Stimulated activated CD4-positive, alpha-beta T cell treated with anti-CD3 and anti-CD28 coated beads, Interleukin-1b, Interleukin-23, amount 100 ng/mL, for 24 hours (primary cell): ENCODE measurements around the gene INPP5A.

Experiments used
- DNase-seq, 4 experiments: peaks; one replicate each; pipeline ENCODE4 v3.0.0-alpha.2; 2020; ENCODE audit warnings: low read depth in 4 of 4, low spot score in 1 of 4

Gene INPP5A

GRCh38 chr10:132642732-132643008 is 105.1 kb downstream of the INPP5A start:
- DNase-seq = no peak

- no peak for DNase-seq
These were observed 106.3 kb downstream of the INPP5A start for GRCh38 chr10:132643709-132644526.

GRCh38 chr10:132644527-132645246 is 107.1 kb downstream of the INPP5A start:
- DNase-seq = no peak

- DNase-seq = no peak
These were observed 107.6 kb downstream of the INPP5A start for GRCh38 chr10:132645247-132645530.

GRCh38 chr10:132645630-132646442 is 108.2 kb downstream of the INPP5A start:
- no peak for DNase-seq

DNA sequence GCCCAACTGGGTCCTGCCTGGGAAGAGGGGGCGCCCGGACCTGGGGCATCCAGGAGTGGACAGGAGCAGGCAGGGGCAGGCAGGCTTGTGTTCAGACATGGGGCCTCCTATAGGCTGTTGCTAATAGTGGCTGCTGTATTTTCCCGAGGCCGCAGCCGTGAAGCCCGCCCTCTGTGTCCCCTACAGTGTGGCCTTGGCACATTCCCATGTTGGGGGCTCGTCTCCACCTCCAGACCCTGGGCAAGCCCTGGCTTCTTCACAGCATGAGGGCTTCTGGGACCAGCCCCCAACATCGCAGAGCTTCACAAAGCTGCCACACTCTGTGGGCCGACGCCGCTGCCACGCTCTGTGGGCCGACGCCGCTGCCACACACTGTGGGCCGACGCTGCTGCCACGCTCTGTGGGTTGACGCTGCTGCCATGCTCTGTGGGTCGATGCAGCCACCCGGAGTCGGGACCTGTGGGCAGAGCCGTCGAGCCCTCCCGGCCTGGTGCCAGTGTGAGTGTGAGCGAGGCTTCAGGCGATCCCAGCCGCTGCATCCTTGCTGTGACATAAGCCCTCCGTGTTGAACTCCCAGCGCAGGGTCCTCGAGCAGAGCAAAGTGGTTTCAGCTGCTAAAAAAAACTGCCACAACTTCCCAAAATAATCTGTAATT is 109.0 kb downstream of the INPP5A start:
- no peak for DNase-seq

DNA sequence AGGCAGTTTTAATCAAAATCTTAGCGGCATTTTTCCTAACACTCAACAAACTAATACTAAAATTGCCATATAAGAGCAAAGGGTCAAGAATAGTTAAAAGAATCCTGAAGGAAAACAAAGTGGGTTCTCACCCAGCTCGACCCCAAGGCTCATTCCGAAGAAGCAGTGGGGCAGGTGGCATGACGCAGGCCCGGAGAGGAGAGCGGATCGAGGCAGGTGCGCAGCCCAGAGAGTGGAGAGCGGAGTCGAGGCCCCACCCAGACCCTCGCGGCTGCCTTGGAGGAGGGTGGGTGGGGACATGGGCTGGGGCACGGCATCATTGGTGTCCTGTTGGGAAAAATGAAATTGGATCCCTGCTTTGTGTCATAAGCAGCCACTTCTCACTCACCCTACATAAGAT is 109.8 kb downstream of the INPP5A start:
- no peak for DNase-seq

DNA sequence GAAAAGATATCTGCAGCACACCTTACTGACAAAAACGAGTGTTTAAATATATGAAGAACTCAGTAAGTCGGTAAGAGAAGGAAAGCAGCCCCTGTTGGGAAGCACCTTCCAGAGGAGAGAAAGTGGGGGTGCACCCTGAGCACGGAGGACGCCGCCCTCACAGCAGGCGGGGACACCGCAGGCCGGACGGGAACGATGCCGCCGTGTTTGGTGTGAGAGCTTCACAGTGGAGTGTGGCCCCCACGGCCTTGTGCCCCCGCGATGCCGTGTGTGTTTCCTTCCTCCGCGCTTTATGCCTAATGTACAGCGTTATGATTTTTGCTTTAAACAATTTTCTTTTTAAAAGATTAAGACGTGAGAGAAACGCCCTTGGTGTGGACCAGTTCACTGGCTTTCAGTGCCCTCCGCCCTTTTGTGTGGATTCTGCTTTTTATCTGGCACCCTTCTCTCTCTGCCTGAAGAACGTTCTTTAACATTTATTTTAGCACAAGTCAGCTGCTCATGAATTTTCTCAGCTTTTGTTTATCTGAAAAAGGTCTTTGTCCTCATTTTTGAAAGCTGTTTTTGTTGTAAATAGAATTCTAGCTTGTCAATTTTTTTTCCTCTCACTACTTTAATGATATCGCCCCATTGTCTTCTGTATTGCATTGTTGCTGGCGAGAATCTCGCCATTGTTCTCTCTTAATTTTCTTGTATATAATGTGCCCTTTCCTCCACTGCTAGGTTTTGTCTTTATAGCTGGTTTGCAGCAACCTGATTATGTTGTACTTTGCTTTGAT is 110.7 kb downstream of the INPP5A start:
- no peak for DNase-seq

DNA sequence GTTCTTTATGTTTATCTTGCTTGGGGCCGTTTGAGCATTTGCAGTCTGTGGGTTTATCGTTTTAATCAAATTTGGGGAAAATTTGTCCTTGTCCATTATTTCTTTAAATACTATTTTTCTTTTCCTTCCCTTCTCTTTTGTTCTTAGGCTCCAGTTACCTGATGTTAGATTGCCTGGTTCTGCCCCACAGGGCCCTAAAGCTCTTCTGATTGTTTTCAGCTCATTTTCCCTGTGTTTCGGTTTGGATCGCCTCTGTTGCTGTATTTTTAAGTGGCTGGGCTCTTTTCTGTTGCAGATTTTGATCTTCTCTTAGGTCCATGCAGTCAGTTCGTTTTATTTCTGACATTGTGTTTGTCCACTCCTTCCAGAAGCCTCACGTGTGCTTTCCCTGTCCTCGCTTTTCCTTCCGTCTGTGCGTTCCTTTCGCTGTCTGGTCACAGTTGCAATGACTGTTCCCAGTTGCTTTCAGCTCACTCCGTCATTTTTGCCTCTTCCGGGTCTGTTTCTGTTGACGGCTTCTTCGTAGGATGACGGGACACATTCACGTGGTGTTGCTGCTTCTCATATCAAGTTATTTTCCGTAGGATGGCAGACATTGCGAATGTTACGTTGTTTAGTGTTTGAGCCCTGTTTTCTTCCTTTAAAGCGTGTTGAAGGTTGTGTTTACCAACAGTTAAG is 111.4 kb downstream of the INPP5A start:
- no peak for DNase-seq

DNA sequence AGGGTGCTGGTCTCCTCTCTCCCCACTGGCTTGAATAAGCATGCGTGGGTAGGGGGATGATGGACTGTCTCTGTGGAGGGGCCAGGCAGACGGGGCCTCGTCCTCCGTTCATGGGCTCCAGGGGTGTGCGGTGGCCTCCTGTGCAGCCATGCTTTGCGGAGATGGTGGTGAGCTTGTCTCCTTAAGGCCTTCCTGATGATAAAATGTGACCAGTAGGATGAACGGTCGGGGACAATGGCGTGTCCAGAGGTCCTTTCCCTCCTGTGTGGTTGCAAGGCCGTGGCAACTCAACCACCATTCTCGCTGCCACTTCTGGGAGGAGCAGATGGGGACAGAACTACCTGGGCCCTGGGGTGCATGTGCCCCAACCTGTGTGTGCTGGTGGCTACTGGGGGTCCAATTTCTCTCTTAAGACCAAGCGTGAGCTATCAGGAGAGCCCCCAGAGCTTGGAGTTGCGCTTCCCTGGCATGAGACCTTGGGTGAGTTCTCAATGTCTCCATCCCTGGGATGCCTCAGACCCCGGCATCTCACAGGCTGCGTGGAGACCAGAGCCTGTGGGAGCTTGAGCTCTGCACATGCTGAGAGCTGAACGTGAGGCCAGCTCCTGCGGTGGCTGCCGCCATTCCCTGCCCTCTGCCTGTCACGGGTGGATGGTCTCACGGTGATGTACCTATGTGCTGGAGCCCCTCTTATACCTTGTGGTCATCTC is 112.2 kb downstream of the INPP5A start:
- DNase-seq = no peak

DNA sequence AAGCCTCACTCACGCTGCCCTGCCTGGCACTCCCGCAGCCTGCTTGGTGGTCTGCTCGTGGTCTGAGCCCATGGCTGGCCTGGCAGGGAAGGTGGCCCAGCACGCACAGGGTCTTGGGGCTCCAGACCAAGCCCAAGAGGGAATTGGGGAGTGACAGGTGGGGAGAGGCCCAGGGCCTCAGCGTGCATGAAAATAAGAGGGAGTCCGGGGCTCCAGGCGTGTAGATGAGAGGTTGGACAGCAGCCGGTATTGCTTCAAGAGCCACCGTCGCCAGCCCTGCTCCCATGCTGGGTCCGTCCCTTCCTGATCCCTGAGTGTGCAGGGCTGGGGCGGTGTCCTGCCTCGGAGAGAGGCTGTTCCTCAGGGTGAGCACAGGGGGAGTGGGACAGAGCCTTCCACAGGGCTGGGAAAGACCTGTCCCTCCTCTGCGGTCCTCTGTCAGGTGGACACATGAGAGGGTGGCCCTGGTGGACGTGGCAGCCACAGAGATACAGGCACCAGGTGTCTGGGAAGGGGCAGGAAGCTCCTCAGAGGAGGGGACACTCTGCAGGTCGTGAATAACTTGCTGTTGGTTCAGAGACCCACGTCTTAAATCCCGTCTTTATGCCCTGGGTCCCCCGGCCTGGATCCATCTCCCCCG is 113.1 kb downstream of the INPP5A start:
- no peak for DNase-seq

- no peak for DNase-seq
These were observed 114.0 kb downstream of the INPP5A start for GRCh38 chr10:132651511-132652029.

GRCh38 chr10:132652446-132652845 is 114.9 kb downstream of the INPP5A start:
- no peak for DNase-seq

GRCh38 chr10:132652936-132653590 is 115.5 kb downstream of the INPP5A start:
- no peak for DNase-seq

GRCh38 chr10:132653721-132654120 is 116.1 kb downstream of the INPP5A start:
- DNase-seq = no peak

DNA sequence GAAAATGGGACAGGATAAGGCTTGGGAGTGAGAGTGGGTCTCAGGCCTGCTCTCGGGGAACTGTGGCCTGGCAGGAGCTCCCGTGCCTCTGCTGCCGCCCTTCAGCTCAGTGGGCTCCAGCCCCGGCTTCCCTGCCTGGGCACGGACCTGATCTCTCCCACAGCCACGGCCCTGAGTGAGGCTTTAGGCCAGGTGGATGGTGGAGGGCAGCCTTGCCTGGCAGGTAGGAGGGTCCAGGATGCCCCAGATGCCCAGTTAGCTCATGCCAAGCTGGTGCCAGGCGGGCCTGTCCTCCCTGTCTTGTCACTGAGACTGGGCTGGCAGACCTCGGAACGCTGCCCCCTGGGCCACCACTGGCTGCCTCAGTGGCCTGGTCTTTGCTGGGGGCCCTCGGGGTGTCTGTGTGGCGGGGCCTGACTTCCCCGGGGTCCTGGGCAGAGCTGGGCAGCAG is 116.6 kb downstream of the INPP5A start:
- DNase-seq = no peak

GRCh38 chr10:132654708-132655661 is 117.4 kb downstream of the INPP5A start:
- DNase-seq = peak; percentile 12 to 40 (median 34)
